Esophagus muscularis mucosa (tissue), 4 donors: Measurements from ENCODE around the gene ZBTB34. TPM values are rescaled to one million over a fixed set of nuclear protein-coding genes. Genes with fewer than 3 reads are reported as not detected.

ENCODE experiments used
- DNase-seq: peaks from one replicate; pipeline ENCODE4 v3.0.0-alpha.2; 2017; ENCODE audit errors: extremely low spot score
- H3K27ac ChIP-seq, 4 donors: fragments of 200-600 bp; sonication (generic); replicated peaks in 1 of 4; 1 replicate in 3 of 4; 2 replicates in 1 of 4; pipeline ENCODE4 v1.5.1; 2016 to 2019; ENCODE audit warnings: mild to moderate bottlenecking in 1 of 4
- H3K27me3 ChIP-seq, 4 donors: fragments of 200-600 bp; sonication (generic); one replicate each; pipeline versions ENCODE4 v1.5.1 to v1.6.0; 2016 to 2019
- H3K36me3 ChIP-seq, 4 donors: fragments of 200-600 bp; sonication (generic); one replicate each; pipeline ENCODE4 v1.5.1; 2016 to 2019
- H3K4me1 ChIP-seq, 4 donors: fragments of 200-600 bp; sonication (generic); one replicate each; pipeline ENCODE4 v1.5.1; 2016 to 2019
- H3K4me3 ChIP-seq, 4 donors: fragments of 200-600 bp; sonication (generic); 1 replicate in 2 of 4; 2 replicates in 2 of 4; pipeline ENCODE4 v1.5.1; 2016 to 2019; ENCODE audit warnings: mild to moderate bottlenecking in 4 of 4, moderate library complexity in 1 of 4
- H3K9me3 ChIP-seq, 4 donors: fragments of 200-600 bp; sonication (generic); 1 replicate in 3 of 4; 2 replicates in 1 of 4; pipeline ENCODE4 v1.5.1; 2016 to 2019
- CTCF ChIP-seq, 3 experiments: fragments of 200-600 bp in 2 of 3; fragments of 450-650 bp in 1 of 3; sonication (generic) in 2 of 3; IDR thresholded peaks; one replicate each; pipeline ENCODE4 v1.5.1; 2017 to 2019; ENCODE audit warnings: antibody characterized with exemption in 3 of 3, mild to moderate bottlenecking in 2 of 3, moderate library complexity in 1 of 3
- EP300 ChIP-seq: sonication (generic); formaldehyde crosslinking; IDR thresholded peaks from one replicate; pipeline ENCODE4 v1.6.1; 2017; ENCODE audit warnings: antibody characterized with exemption
- POLR2A ChIP-seq: fragments of 450-650 bp; IDR thresholded peaks from one replicate; pipeline ENCODE4 v1.6.1; 2017; ENCODE audit warnings: antibody characterized with exemption, moderate library complexity, mild to moderate bottlenecking, low read depth
- POLR2AphosphoS5 ChIP-seq, 2 donors: sonication (generic); formaldehyde crosslinking; IDR thresholded peaks; one replicate each; pipeline ENCODE4 v1.6.1; 2017; ENCODE audit warnings: antibody characterized with exemption in 2 of 2
- WGBS: methylation state at CpG from one replicate; pipeline ENCODE4 v1.1.5; 2018; 5-methylcytosine and 5-hydroxymethylcytosine counted together
- intact Hi-C: fragments of 100-400 bp; cut with DNase I; formaldehyde crosslinking; loops from one replicate; pipeline ENCODE4 v1.15.1; 2023
- total RNA-seq, 4 donors: library from RNA; depleted of rRNA; stranded (reverse); fragments of >200 nt; gene quantifications; one replicate each; pipeline versions ENCODE4 v1.1.0 to v1.2.1, GENCODE V29; 2016

ZBTB34 gene
- total RNA-seq, 4 donors from 2014 or later, result 10.4 to 16.8 (median 12.6) TPM

DNA sequence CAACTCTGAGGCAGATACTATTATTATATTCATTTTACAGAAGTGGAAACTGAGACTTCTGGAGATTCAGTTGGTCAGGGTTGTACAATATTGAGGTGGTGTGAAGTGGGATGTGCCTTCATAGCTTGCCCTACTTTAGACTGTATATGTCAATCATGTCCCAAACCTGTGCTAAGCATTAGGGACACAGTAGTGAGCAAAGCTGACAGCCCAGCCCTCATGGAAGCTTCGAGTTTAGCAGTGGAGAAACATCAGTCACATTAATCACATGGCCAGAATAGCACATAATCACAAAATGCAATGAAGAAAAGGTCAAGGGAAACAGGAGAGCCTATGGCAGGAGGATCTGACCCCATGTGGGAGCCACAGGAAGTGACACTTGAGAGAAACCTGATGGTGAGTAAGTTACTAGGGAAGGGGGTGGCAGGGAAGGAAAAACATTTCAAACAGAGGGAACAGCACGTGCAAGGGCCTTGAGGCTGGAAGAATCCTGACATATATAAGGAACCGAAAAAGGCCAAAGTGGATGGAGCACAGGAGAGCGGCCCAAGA, 33.7 kb downstream of the ZBTB34 start:
- H3K4me1 ChIP-seq, result no peaks in the 10 kb centered on the region
- TF ChIP-seq POLR2A, result no peak
- H3K4me3 ChIP-seq, result no peak overlapping the region
- DNase-seq, result no peak
- intact Hi-C loops, result no loop called here
- no peaks in the 10 kb centered on the region for H3K9me3 ChIP-seq
- no peaks in the 10 kb centered on the region for H3K27me3 ChIP-seq
- no peak overlapping the region for H3K27ac ChIP-seq
- H3K36me3 ChIP-seq, result no peaks in the 10 kb centered on the region
- WGBS, result 85% methylated on average over 4 of the region's 4 CpGs

DNA sequence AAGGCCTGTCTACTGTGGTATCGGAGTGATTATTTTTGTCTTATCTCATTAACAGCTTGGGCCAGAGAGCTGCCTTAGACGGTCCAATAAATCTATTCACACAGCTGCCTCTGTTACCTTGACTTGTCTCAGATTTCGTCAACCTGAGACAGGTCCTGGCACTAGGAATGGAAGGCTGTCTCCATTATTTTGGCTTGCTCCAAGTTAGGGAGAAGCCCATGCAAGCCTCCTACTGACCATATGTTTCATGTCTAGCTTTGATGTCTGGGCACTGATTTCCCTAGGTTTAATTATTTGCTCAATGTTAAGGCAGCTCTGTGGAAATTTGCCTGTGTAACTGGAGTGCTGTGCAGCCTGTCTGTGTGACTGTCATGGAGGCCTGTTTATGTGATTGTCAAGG, 41.8 kb downstream of the ZBTB34 start:
- no peaks in the 10 kb centered on the region for H3K36me3 ChIP-seq
- peaks cover 0 to 5% (median 0%) of the 10 kb centered on the region in 4 donors for H3K9me3 ChIP-seq
- DNase-seq, result no peak
- H3K4me3 ChIP-seq, result no peak overlapping the region
- intact Hi-C loops, result no loop called here
- WGBS, result 54% methylated on average over 2 of the region's 3 CpGs
- no peak for TF ChIP-seq POLR2AphosphoS5 (IDR thresholded peaks at IDR 0.05)
- no peak for TF ChIP-seq CTCF (IDR thresholded peaks at IDR 0.05)
- no peak for TF ChIP-seq EP300
- no peak for TF ChIP-seq POLR2A
- no peaks in the 10 kb centered on the region for H3K4me1 ChIP-seq
- H3K27ac ChIP-seq, result no peak overlapping the region
- H3K27me3 ChIP-seq, result peaks cover 0 to 10% (median 0%) of the 10 kb centered on the region in 4 donors

DNA sequence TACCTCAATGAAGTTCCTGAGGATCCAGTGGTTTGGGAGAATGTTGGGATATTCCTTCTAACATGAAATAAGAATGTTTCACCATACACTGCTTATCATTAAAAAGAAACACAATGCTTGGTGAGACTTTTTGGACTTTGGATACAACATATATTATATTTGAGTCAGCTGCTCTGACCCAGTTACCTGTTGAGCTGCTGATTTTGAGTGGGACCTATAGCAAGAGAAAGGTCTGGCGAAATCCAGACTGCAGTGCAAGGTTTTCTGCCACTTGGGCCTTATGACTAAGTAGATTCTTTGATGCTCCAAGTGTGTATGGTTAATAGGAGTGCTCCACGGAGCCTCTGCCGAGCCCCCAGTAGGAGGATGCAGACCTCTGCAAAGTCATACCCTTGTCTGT, 44.1 kb downstream of the ZBTB34 start:
- DNase-seq, result no peak
- intact Hi-C loops, result no loop called here
- peaks cover 0 to 13% (median 0%) of the 10 kb centered on the region in 4 donors for H3K27me3 ChIP-seq
- H3K4me3 ChIP-seq, result no peak overlapping the region
- H3K9me3 ChIP-seq, result peaks cover 0 to 5% (median 0%) of the 10 kb centered on the region in 4 donors
- H3K36me3 ChIP-seq, result no peaks in the 10 kb centered on the region
- no peaks in the 10 kb centered on the region for H3K4me1 ChIP-seq
- TF ChIP-seq EP300 (no peak), POLR2AphosphoS5 (IDR thresholded peaks at IDR 0.05) (no peak), POLR2A (no peak), CTCF (IDR thresholded peaks at IDR 0.05) (no peak)
- WGBS, result 95% methylated on average over 3 of the region's 3 CpGs
- no peak overlapping the region for H3K27ac ChIP-seq

DNA sequence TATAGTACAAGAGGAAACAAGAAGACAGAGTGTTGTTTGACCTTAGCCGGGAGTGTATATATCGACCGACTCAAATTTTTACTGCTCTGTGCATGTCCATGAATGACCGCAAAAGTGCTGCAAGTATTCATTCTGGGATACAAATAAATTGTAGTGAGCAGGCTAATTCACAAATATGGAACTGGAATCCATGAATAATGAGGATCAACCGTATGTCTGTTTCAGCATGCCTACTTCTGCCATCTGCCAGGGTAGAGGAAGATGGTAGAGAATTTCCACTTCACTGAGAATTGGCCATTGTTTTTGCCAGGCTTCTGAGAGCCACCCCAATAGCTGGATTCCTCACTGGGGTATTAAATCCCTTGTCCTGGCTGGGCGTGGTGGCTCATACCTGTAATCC, 45.7 kb downstream of the ZBTB34 start:
- no peak for DNase-seq
- peaks cover 0 to 13% (median 0%) of the 10 kb centered on the region in 4 donors for H3K27me3 ChIP-seq
- H3K4me1 ChIP-seq, result no peaks in the 10 kb centered on the region
- intact Hi-C loops, result no loop called here
- H3K9me3 ChIP-seq, result peaks cover 0 to 5% (median 0%) of the 10 kb centered on the region in 4 donors
- TF ChIP-seq EP300 (no peak), POLR2AphosphoS5 (IDR thresholded peaks at IDR 0.05) (no peak), POLR2A (no peak), CTCF (IDR thresholded peaks at IDR 0.05) (no peak)
- H3K4me3 ChIP-seq, result no peak overlapping the region
- H3K36me3 ChIP-seq, result no peaks in the 10 kb centered on the region
- no peak overlapping the region for H3K27ac ChIP-seq
- WGBS, result 70% methylated on average over 6 of the region's 6 CpGs

GRCh38 chr9:126907058-126907457, 46.6 kb downstream of the ZBTB34 start:
- WGBS, result 62% methylated on average over 2 of the region's 2 CpGs
- TF ChIP-seq EP300 (no peak), POLR2A (no peak), POLR2AphosphoS5 (IDR thresholded peaks at IDR 0.05) (no peak), CTCF (IDR thresholded peaks at IDR 0.05) (no peak)

More at GRCh38 chr9:126907058-126907457, 46.6 kb downstream of the ZBTB34 start:
- H3K36me3 ChIP-seq, result no peaks in the 10 kb centered on the region
- no peak overlapping the region for H3K4me3 ChIP-seq
- no peaks in the 10 kb centered on the region for H3K9me3 ChIP-seq
- no peaks in the 10 kb centered on the region for H3K4me1 ChIP-seq
- intact Hi-C loops, result no loop called here
- peaks cover 0 to 13% (median 0%) of the 10 kb centered on the region in 4 donors for H3K27me3 ChIP-seq
- no peak for DNase-seq
- H3K27ac ChIP-seq, result no peak overlapping the region
